ENCODE measurements around the gene HOMER2.

The HOMER2 gene

DNA sequence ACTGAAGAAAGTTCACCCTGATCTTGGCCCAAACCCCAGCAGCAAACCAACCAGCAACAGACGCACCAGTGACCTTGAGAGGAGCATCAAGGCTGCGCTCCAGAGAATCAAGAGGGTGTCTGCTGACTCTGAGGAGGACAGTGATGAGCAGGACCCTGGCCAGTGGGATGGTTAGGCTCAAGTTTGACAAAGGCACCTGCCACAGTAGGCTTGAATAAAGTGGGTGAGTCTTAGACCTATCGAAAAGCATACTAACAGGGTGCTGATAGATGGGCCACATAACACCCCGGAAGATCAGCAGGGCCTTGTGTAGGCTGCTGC lies 119.2 kb downstream of the HOMER2 start:
- no peak overlapping the region for H3K9ac ChIP-seq (ENCODE audit: low read depth, low read length)
- no peak overlapping the region for H2AFZ ChIP-seq (ENCODE audit: low read depth, low read length)
- TF ChIP-seq EZH2 (IDR thresholded peaks at IDR 0.05; ENCODE audit: borderline replicate concordance, low read depth, low read length, severe bottlenecking): no peak
- TF ChIP-seq, protein P1, sequence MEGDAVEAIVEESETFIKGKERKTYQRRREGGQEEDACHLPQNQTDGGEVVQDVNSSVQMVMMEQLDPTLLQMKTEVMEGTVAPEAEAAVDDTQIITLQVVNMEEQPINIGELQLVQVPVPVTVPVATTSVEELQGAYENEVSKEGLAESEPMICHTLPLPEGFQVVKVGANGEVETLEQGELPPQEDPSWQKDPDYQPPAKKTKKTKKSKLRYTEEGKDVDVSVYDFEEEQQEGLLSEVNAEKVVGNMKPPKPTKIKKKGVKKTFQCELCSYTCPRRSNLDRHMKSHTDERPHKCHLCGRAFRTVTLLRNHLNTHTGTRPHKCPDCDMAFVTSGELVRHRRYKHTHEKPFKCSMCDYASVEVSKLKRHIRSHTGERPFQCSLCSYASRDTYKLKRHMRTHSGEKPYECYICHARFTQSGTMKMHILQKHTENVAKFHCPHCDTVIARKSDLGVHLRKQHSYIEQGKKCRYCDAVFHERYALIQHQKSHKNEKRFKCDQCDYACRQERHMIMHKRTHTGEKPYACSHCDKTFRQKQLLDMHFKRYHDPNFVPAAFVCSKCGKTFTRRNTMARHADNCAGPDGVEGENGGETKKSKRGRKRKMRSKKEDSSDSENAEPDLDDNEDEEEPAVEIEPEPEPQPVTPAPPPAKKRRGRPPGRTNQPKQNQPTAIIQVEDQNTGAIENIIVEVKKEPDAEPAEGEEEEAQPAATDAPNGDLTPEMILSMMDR (IDR thresholded peaks at IDR 0.05; ENCODE audit: borderline replicate concordance, extremely low read depth, low read length, poor library complexity, severe bottlenecking): no peak
- DNase-seq: no peak
- no peaks in the 10 kb centered on the region for H3K79me2 ChIP-seq (ENCODE audit: insufficient read depth, low read length)
- no peaks in the 10 kb centered on the region for H3K4me1 ChIP-seq (ENCODE audit: insufficient read depth, low read length)
- peaks cover 83% of the 10 kb centered on the region for H3K36me3 ChIP-seq (ENCODE audit: insufficient read depth, low read length)
- H4K20me1 ChIP-seq (ENCODE audit: insufficient read depth, low read length): 0 out of 2 replicates have a peak, but pooled peaks cover 4% of the 10 kb centered on the region
- H3K27ac ChIP-seq (ENCODE audit: low read length): no peak overlapping the region
- no peak overlapping the region for H3K4me2 ChIP-seq (ENCODE audit: insufficient read depth, low read length)
- no peaks in the 10 kb centered on the region for H3K27me3 ChIP-seq (ENCODE audit: insufficient read depth, low read length, poor library complexity)
- no peaks in the 10 kb centered on the region for H3K9me3 ChIP-seq (ENCODE audit: insufficient read depth, low read length, severe bottlenecking)
- ATAC-seq (ENCODE audit: insufficient read depth, low read depth): no peak
- H3K4me3 ChIP-seq (ENCODE audit: low read depth in 1 of 2, low read length in 2 of 2): no peak overlapping the region

DNA sequence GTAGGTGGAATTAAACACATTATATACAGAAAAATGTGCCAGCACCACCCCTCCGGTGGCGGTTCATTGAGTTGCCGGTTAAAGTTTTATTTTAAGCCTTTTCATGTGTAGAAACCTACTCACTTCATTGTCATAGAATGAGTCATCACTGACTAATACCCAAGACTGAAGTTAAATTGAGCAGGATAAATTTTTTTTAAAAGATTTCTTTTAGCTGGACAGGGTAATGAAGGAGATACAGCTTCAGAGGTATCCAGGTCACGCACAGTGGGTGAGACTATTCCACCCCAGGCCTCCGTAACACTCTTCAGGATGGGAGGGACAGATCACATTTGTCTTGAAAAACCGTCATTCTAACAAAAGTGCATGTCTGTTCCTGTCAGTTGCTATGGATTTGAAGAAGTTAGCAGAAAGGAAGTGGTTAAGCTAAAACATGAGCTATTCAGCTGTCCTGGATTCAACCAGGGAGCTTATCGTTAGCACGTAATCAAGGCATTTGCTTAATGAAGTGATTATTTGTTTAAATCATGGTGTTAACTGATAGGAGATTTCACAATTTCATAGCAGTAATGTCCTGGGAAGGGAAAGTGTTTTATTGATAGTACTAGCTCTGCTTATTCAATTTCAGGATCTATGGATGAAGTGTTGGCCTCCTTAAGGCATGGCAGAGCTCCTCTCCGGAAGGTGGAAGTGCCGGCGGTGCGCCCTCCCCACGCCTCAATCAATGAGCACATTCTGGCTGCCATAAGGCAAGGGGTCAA lies 119.7 kb downstream of the HOMER2 start:
- Histone ChIP-seq H3K9ac (ENCODE audit: low read depth, low read length) (no peak overlapping the region), H3K9me3 (ENCODE audit: insufficient read depth, low read length, severe bottlenecking) (no peaks in the 10 kb centered on the region), H4K20me1 (ENCODE audit: insufficient read depth, low read length) (0 out of 2 replicates have a peak, but pooled peaks cover 4% of the 10 kb centered on the region), H3K36me3 (ENCODE audit: insufficient read depth, low read length) (peaks cover 88% of the 10 kb centered on the region), H2AFZ (ENCODE audit: low read depth, low read length) (no peak overlapping the region), H3K4me2 (ENCODE audit: insufficient read depth, low read length) (no peak overlapping the region), H3K4me3 (ENCODE audit: low read depth in 1 of 2, low read length in 2 of 2) (no peak overlapping the region), H3K79me2 (ENCODE audit: insufficient read depth, low read length) (no peaks in the 10 kb centered on the region), H3K27me3 (ENCODE audit: insufficient read depth, low read length, poor library complexity) (no peaks in the 10 kb centered on the region), H3K27ac (ENCODE audit: low read length) (no peak overlapping the region), H3K4me1 (ENCODE audit: insufficient read depth, low read length) (no peaks in the 10 kb centered on the region)
- TF ChIP-seq, protein P1 (IDR thresholded peaks at IDR 0.05; ENCODE audit: borderline replicate concordance, extremely low read depth, low read length, poor library complexity, severe bottlenecking): no peak
- no peak for TF ChIP-seq EZH2 (IDR thresholded peaks at IDR 0.05; ENCODE audit: borderline replicate concordance, low read depth, low read length, severe bottlenecking)
- ATAC-seq (ENCODE audit: insufficient read depth, low read depth): no peak
- DNase-seq: no peak

DNA sequence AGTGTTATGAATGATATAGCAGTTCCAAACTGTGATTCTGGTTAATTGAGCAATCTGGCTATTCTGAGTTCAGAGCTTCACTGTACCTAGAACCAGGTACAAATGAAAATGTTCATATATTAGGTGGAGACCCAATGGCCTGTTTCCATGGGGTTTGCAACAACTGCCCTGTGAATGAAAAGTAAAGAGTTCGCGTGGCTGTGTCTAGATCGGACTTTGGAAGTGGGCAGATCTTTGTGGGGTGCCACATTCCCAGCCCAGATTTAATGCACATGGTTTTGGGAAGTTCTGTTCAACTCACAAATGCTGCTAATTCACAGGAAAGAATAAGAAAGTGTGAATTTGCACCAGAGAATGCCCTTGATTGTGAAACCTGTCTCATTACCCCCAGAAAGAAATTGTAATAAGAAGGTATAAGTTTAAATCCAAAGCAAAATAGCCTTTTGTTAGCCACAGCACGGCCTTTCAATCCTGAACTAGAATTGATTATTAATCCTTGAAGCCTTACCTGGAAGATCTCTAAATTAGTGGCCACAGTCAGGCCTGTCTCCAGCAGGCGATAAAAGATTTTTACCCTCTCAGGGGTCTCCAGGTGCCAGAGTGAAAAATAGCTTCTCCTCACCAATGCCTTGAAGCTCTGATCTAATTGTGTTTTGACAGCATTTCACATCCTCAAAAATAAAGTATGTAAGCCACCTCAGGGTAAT lies 120.5 kb downstream of the HOMER2 start:
- H3K27me3 ChIP-seq (ENCODE audit: insufficient read depth, low read length, poor library complexity): no peaks in the 10 kb centered on the region
- DNase-seq: no peak
- no peaks in the 10 kb centered on the region for H3K79me2 ChIP-seq (ENCODE audit: insufficient read depth, low read length)
- no peak for TF ChIP-seq EZH2 (IDR thresholded peaks at IDR 0.05; ENCODE audit: borderline replicate concordance, low read depth, low read length, severe bottlenecking)
- TF ChIP-seq, protein P1 (IDR thresholded peaks at IDR 0.05; ENCODE audit: borderline replicate concordance, extremely low read depth, low read length, poor library complexity, severe bottlenecking): no peak
- H3K4me2 ChIP-seq (ENCODE audit: insufficient read depth, low read length): no peak overlapping the region
- 0 out of 2 replicates have a peak, but pooled peaks cover 4% of the 10 kb centered on the region for H4K20me1 ChIP-seq (ENCODE audit: insufficient read depth, low read length)
- H3K4me1 ChIP-seq (ENCODE audit: insufficient read depth, low read length): no peaks in the 10 kb centered on the region
- peaks cover 91% of the 10 kb centered on the region for H3K36me3 ChIP-seq (ENCODE audit: insufficient read depth, low read length)
- no peak overlapping the region for H2AFZ ChIP-seq (ENCODE audit: low read depth, low read length)
- H3K27ac ChIP-seq (ENCODE audit: low read length): no peak overlapping the region
- H3K9me3 ChIP-seq (ENCODE audit: insufficient read depth, low read length, severe bottlenecking): no peaks in the 10 kb centered on the region
- H3K4me3 ChIP-seq (ENCODE audit: low read depth in 1 of 2, low read length in 2 of 2): no peak overlapping the region
- H3K9ac ChIP-seq (ENCODE audit: low read depth, low read length): no peak overlapping the region
- no peak for ATAC-seq (ENCODE audit: insufficient read depth, low read depth)

Measured in DND-41 (cell line).